ENCODE measurements around the gene VAMP1.
"Not testable (repeated sequence)": the region's sequence is repeated elsewhere in the genome, so short reads cannot be mapped to it uniquely, and the experiment has no call there.

DNA sequence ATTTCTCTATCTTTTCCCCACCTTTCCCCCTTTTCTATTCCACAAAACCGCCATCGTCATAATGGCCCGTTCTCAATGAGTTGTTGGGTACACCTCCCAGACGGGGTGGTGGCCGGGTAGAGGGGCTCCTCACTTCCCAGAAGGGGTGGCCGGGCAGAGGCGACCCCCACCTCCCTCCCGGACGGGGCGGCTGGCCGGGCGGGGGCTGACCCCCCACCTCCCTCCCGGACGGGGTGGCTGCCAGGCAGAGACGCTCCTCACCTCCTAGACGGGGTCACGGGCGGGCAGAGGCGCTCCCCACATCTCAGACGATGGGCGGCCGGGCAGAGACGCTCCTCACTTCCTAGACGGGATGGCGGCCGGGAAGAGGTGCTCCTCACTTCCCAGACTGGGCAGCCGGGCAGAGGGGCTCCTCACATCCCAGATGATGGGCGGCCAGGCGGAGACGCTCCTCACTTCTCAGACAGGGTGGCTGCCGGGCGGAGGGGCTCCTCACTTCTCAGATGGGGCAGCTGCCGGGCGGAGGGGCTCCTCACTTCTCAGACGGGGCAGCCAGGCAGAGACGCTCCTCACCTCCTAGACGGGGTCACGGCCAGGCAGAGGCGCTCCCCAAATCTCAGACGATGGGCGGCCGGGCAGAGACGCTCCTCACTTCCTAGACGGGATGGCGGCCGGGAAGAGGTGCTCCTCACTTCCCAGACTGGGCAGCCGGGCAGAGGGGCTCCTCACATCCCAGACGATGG, 4.9 kb upstream of the VAMP1 start:
- TF ChIP-seq CTCF (conservative IDR thresholded peaks at IDR 0.05; ENCODE audit: low read depth, low read length); RFX5 (IDR thresholded peaks at IDR 0.05; ENCODE audit: low read depth, low read length); RAD21 (IDR thresholded peaks at IDR 0.05; ENCODE audit: low read length); BHLHE40 (IDR thresholded peaks at IDR 0.05; ENCODE audit: low read depth, low read length); POLR2A (IDR thresholded peaks at IDR 0.05; ENCODE audit: low read depth, low read length); ELK1 (IDR thresholded peaks at IDR 0.05; ENCODE audit: borderline replicate concordance, low read depth, low read length); MAFK (IDR thresholded peaks at IDR 0.05; ENCODE audit: low read depth, low read length); SMC3 (IDR thresholded peaks at IDR 0.05; ENCODE audit: low read depth, low read length); RCOR1 (IDR thresholded peaks at IDR 0.05; ENCODE audit: insufficient replicate concordance, low read length); FOS (IDR thresholded peaks at IDR 0.05; ENCODE audit: low read depth, low read length); MXI1 (IDR thresholded peaks at IDR 0.05; ENCODE audit: borderline replicate concordance, low read depth, low read length); CHD1 (IDR thresholded peaks at IDR 0.05; ENCODE audit: low read depth, low read length): not testable (repeated sequence)
- TF ChIP-seq, protein P1, sequence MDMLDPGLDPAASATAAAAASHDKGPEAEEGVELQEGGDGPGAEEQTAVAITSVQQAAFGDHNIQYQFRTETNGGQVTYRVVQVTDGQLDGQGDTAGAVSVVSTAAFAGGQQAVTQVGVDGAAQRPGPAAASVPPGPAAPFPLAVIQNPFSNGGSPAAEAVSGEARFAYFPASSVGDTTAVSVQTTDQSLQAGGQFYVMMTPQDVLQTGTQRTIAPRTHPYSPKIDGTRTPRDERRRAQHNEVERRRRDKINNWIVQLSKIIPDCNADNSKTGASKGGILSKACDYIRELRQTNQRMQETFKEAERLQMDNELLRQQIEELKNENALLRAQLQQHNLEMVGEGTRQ (IDR thresholded peaks at IDR 0.05; ENCODE audit: low read depth, low read length) = not testable (repeated sequence)
